CD14-positive monocyte (primary cell): Measurements from ENCODE around the gene INPP5F. TPM values are rescaled to one million over a fixed set of nuclear protein-coding genes. Genes with fewer than 3 reads are reported as not detected.

Experiments
- DNase-seq, 3 donors: peaks; one replicate each; pipeline ENCODE4 v3.0.0-alpha.2; 2011 to 2022
- H2AFZ ChIP-seq: 2 replicates; pipeline ENCODE4 v1.6.0; 2012; ENCODE audit warnings: mild to moderate bottlenecking, low read depth, low read length, inconsistent platforms; ENCODE audit not compliant: insufficient read depth, poor library complexity, severe bottlenecking
- H3K27ac ChIP-seq, 2 donors: 1 replicate in 1 of 2; 2 replicates in 1 of 2; pipeline ENCODE4 v1.5.1; 2012 to 2013; ENCODE audit warnings: low read length in 2 of 2, control low read depth in 1 of 2, inconsistent platforms in 1 of 2, low read depth in 1 of 2, mild to moderate bottlenecking in 1 of 2
- H3K27me3 ChIP-seq, 2 donors: one replicate each; pipeline versions ENCODE4 v1.6.0 to v1.6.1; 2011 to 2013; ENCODE audit warnings: low read length in 2 of 2; ENCODE audit not compliant: control insufficient read depth in 2 of 2, insufficient read depth in 2 of 2
- H3K36me3 ChIP-seq, 2 donors: replicated peaks in 1 of 2; 1 replicate in 1 of 2; 2 replicates in 1 of 2; pipeline versions ENCODE4 v1.5.1 to v1.6.1; 2012 to 2013; ENCODE audit warnings: low read length in 2 of 2, control low read depth in 1 of 2, inconsistent platforms in 1 of 2, mild to moderate bottlenecking in 1 of 2; ENCODE audit not compliant: insufficient read depth in 2 of 2, control insufficient read depth in 1 of 2
- H3K4me1 ChIP-seq, 2 donors: 1 replicate in 1 of 2; 2 replicates in 1 of 2; pipeline versions ENCODE4 v1.5.1 to v1.6.1; 2012 to 2013; ENCODE audit warnings: low read length in 2 of 2, control low read depth in 1 of 2, inconsistent platforms in 1 of 2, mild to moderate bottlenecking in 1 of 2, moderate library complexity in 1 of 2; ENCODE audit not compliant: insufficient read depth in 2 of 2, control insufficient read depth in 1 of 2
- H3K4me2 ChIP-seq: replicated peaks from 2 replicates; pipeline ENCODE3; 2012; ENCODE audit warnings: low read length, moderate library complexity, mild to moderate bottlenecking; ENCODE audit not compliant: poor library complexity, severe bottlenecking; ENCODE audit errors: extremely low read depth
- H3K4me3 ChIP-seq, 3 experiments: fragments of 200-600 bp in 1 of 3; sonication (generic) in 1 of 3; replicated peaks in 1 of 3; 1 replicate in 2 of 3; 2 replicates in 1 of 3; pipeline ENCODE4 v1.5.1; 2011 to 2013; ENCODE audit warnings: low read length in 3 of 3, mild to moderate bottlenecking in 3 of 3, control low read depth in 2 of 3, low read depth in 2 of 3, inconsistent platforms in 1 of 3, moderate library complexity in 1 of 3
- H3K79me2 ChIP-seq: 2 replicates; pipeline ENCODE4 v1.6.0; 2012; ENCODE audit warnings: mild to moderate bottlenecking, control low read depth, inconsistent platforms, low read length, moderate library complexity; ENCODE audit not compliant: insufficient read depth
- H3K9ac ChIP-seq: 2 replicates; pipeline ENCODE4 v1.6.0; 2017; ENCODE audit warnings: low read length, mild to moderate bottlenecking; ENCODE audit not compliant: insufficient read depth, poor library complexity, severe bottlenecking
- H3K9me3 ChIP-seq, 2 donors: replicated peaks in 1 of 2; 1 replicate in 1 of 2; 2 replicates in 1 of 2; pipeline versions ENCODE4 v1.5.1 to v1.6.1; 2012 to 2013; ENCODE audit warnings: low read length in 2 of 2, control low read depth in 1 of 2; ENCODE audit not compliant: control insufficient read depth in 1 of 2, insufficient read depth in 1 of 2
- H4K20me1 ChIP-seq: 2 replicates; pipeline ENCODE4 v1.6.0; 2012; ENCODE audit warnings: mild to moderate bottlenecking, low read length, control low read depth, moderate library complexity; ENCODE audit not compliant: insufficient read depth
- H3K27ac Mint-ChIP-seq, 7 donors: one replicate each; pipeline ENCODE4 v1.8.0; 2020; ENCODE audit warnings: mild to moderate bottlenecking in 7 of 7, mixed read lengths in 7 of 7, moderate library complexity in 6 of 7, inconsistent platforms in 2 of 7
- H3K27me3 Mint-ChIP-seq, 3 donors: one replicate each; pipeline ENCODE4 v1.8.0; 2021 to 2022; ENCODE audit warnings: low read depth in 3 of 3, mild to moderate bottlenecking in 3 of 3, mixed read lengths in 3 of 3, moderate library complexity in 3 of 3, inconsistent platforms in 1 of 3
- H3K36me3 Mint-ChIP-seq, 2 donors: one replicate each; pipeline ENCODE4 v1.8.0; 2020; ENCODE audit warnings: mixed read lengths in 2 of 2, inconsistent platforms in 1 of 2, mild to moderate bottlenecking in 1 of 2
- H3K4me1 Mint-ChIP-seq: one replicate; pipeline ENCODE4 v1.8.0; 2020; ENCODE audit warnings: mild to moderate bottlenecking, mixed read lengths
- H3K4me3 Mint-ChIP-seq, 2 donors: one replicate each; pipeline ENCODE4 v1.8.0; 2020; ENCODE audit warnings: mild to moderate bottlenecking in 2 of 2, mixed read lengths in 2 of 2, moderate library complexity in 1 of 2
- H3K9me3 Mint-ChIP-seq, 7 donors: one replicate each; pipeline ENCODE4 v1.8.0; 2020 to 2022; ENCODE audit warnings: mixed read lengths in 7 of 7, mild to moderate bottlenecking in 6 of 7, moderate library complexity in 6 of 7, inconsistent platforms in 2 of 7
- WGBS: methylation state at CpG from one replicate; pipeline ENCODE4 v1.1.5; 2013; ENCODE audit warnings: missing lambda C conversion rate; ENCODE audit not compliant: insufficient coverage; 5-methylcytosine and 5-hydroxymethylcytosine counted together
- intact Hi-C, 2 donors: fragments of 100-400 bp; cut with micrococcal nuclease; formaldehyde crosslinking; loops; one replicate each; pipeline versions ENCODE4 v1.15.0 to v1.15.1; 2023
- polyA plus RNA-seq, 3 donors: library from polyadenylated mRNA; depleted of rRNA in 1 of 3; unstranded in 2 of 3; stranded (reverse) in 1 of 3; fragments of 300-500 nt in 2 of 3; fragments of >200 nt in 1 of 3; fragmentation: Illumina TruSeq in 2 of 3; gene quantifications; 1 replicate in 2 of 3; 2 replicates in 1 of 3; pipeline ENCODE4 v1.2.3, GENCODE V29; 2012 to 2021
- TF ChIP-seq, protein P1 (sequence below): fragments of 200-600 bp; IDR thresholded peaks from one replicate; pipeline ENCODE4 v1.8.0; 2022; ENCODE audit warnings: antibody characterized with exemption, mild to moderate bottlenecking

Gene INPP5F
- polyA plus RNA-seq, 3 donors = 5.1 to 6.9 (median 5.4) TPM

DNA sequence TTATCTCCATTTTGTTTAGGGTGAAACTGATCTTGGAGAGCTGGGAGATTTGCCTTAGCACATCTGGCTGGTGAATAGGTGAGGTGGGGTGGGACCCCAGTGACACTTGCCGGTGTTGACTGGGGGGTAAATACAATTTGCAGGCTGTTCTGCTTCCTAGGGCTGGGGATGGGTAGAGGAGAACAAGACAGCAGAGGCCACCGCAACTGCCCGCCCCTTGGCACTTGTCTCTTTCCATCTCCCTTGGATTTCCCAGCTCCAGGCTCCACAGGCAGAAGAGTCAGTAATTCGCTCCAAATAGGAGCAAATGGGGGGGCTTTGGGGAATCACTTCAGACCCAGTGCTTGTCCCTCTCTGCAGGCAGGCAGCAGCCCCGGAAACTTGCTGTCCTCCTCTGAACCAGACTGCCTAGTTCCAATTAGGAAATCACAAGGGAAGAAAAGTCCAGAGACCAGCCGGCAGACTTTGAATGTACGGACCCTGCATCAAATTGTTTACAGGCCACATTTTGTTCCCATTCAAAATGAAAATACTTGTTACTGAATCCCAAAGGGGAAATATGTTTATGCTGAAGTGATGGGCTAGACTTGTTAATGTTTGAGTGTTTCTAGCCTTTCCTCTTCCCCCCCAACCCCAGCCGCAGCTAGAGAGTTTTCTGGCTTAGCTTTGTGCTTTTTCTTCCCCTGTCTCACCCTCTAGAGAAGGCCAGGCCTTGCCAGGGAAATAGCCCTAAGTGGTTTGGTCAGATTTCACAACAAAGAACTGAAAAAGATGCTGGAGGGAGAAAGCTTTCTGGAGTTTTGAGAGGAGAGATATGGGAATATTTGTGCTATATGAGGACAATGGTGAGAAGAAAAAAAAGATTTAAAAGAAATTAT is 10.0 kb upstream of the INPP5F start:
- H3K27ac ChIP-seq = no peak overlapping the region
- no peak overlapping the region for H3K4me2 ChIP-seq
- Mint-ChIP-seq H3K4me1 (no peaks in the 10 kb centered on the region), H3K36me3 (no peaks in the 10 kb centered on the region), H3K4me3 (no peak overlapping the region), H3K9me3 (peaks cover 0 to 6% (median 2%) of the 10 kb centered on the region in 7 donors), H3K27me3 (peaks cover 0 to 2% (median 1%) of the 10 kb centered on the region in 3 donors), H3K27ac (no peak overlapping the region)
- H3K27me3 ChIP-seq = no peaks in the 10 kb centered on the region
- WGBS = 100% methylated on average over 4 of the region's 8 CpGs
- no peaks in the 10 kb centered on the region for H3K4me1 ChIP-seq
- peaks cover 0 to 4% of the 10 kb centered on the region in 2 donors for H3K9me3 ChIP-seq
- H3K79me2 ChIP-seq = no peaks in the 10 kb centered on the region
- no peak overlapping the region for H2AFZ ChIP-seq
- no peaks in the 10 kb centered on the region for H4K20me1 ChIP-seq
- DNase-seq = no peak
- intact Hi-C loops = no loop called here
- TF ChIP-seq, protein P1, sequence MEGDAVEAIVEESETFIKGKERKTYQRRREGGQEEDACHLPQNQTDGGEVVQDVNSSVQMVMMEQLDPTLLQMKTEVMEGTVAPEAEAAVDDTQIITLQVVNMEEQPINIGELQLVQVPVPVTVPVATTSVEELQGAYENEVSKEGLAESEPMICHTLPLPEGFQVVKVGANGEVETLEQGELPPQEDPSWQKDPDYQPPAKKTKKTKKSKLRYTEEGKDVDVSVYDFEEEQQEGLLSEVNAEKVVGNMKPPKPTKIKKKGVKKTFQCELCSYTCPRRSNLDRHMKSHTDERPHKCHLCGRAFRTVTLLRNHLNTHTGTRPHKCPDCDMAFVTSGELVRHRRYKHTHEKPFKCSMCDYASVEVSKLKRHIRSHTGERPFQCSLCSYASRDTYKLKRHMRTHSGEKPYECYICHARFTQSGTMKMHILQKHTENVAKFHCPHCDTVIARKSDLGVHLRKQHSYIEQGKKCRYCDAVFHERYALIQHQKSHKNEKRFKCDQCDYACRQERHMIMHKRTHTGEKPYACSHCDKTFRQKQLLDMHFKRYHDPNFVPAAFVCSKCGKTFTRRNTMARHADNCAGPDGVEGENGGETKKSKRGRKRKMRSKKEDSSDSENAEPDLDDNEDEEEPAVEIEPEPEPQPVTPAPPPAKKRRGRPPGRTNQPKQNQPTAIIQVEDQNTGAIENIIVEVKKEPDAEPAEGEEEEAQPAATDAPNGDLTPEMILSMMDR = no peak
- H3K36me3 ChIP-seq = no peaks in the 10 kb centered on the region
- no peak overlapping the region for H3K9ac ChIP-seq
- H3K4me3 ChIP-seq = no peak overlapping the region

DNA sequence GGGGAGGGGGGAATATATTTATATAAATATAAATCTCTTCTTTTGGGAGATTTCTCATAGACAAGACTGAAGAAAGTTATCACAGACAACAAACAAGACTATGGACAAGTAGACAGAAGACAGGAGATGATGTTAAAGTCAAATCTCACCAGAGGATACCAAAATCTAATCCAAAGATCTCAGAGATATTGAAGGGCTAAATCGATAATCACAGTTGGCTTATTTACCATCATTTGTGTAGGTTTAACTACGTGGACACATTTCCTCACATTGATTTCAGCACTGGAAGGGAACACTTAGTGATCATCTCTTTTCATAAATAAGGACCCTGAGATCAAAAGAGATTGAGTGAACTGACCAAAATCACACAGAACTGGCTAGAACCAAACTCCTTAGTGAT is 2.7 kb upstream of the INPP5F start:
- Mint-ChIP-seq H3K9me3 (peaks cover 0 to 2% (median 0%) of the 10 kb centered on the region in 7 donors), H3K27ac (no peak overlapping the region), H3K4me3 (no peak overlapping the region), H3K36me3 (peaks cover 0 to 3% of the 10 kb centered on the region in 2 donors), H3K27me3 (peaks cover 0 to 2% (median 0%) of the 10 kb centered on the region in 3 donors), H3K4me1 (peaks cover 32% of the 10 kb centered on the region)
- Histone ChIP-seq H3K9ac (no peak overlapping the region), H4K20me1 (no peaks in the 10 kb centered on the region), H2AFZ (no peak overlapping the region), H3K4me1 (peaks cover 30 to 35% of the 10 kb centered on the region in 2 donors), H3K27me3 (no peaks in the 10 kb centered on the region), H3K27ac (no peak overlapping the region), H3K4me3 (no peak overlapping the region), H3K4me2 (no peak overlapping the region), H3K9me3 (no peaks in the 10 kb centered on the region), H3K79me2 (peaks cover 9% of the 10 kb centered on the region), H3K36me3 (no peaks in the 10 kb centered on the region)
- TF ChIP-seq, protein P1 = no peak
- WGBS = no CpG with 5 or more reads among the region's 2 CpGs
- intact Hi-C loops = no loop called here
- no peak for DNase-seq
